Vagina (tissue), 2 donors: ENCODE data around the gene CDH13.

Experiments
- CTCF ChIP-seq, 3 experiments: fragments of 450-650 bp in 2 of 3; fragments of 200-600 bp in 1 of 3; sonication (generic) in 1 of 3; IDR thresholded peaks; one replicate each; pipeline ENCODE4 v1.5.1; 2017 to 2019; ENCODE audit warnings: antibody characterized with exemption in 3 of 3, mild to moderate bottlenecking in 2 of 3, moderate library complexity in 2 of 3
- POLR2A ChIP-seq, 2 donors: fragments of 450-650 bp; IDR thresholded peaks; one replicate each; pipeline ENCODE4 v1.6.1; 2017; ENCODE audit warnings: antibody characterized with exemption in 2 of 2, mild to moderate bottlenecking in 2 of 2, moderate library complexity in 2 of 2

- TF ChIP-seq CTCF (IDR thresholded peaks at IDR 0.05) (no peak), POLR2A (IDR thresholded peaks at IDR 0.05) (no peak)
These were observed 575.0 kb downstream of the CDH13 start for GRCh38 chr16:83201748-83202147.
